GM19043 (cell line): ENCODE measurements around the gene LSMEM2.

Experiments
- ATAC-seq: cut with Tn5 transposase; IDR thresholded peaks from one replicate; pipeline ENCODE4 v1.9.1; 2021; ENCODE audit warnings: low read depth; ENCODE audit not compliant: unreplicated experiment

The LSMEM2 gene

DNA sequence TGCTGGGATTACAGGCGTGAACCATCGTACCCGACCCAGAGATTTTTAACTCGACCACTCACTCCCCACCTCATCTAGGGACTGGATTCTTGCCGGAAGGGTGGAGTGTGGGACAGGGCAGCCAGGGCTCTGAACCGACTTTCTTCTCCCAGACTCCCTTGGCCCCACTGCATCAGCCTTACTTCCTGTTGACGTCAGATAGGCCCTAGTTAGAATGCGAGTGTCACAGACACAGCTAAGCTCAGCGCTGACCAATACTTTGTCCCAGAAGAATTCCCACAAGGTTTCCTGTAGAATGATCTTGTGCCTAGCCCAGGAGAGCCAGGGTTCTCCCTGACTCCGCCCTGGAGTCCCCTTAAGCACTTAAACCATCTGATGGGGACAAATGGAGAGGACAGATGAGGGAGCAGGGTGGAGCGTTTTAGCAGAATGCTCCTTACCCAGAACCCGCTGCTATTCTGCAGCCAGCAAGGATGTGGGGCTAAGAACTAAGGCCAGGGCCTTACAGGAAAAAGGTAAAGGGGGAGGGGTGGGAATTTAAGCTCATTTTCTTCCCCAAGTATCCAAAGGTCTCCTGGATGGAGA lies 54.9 kb downstream of the LSMEM2 start:
- no peak for ATAC-seq

DNA sequence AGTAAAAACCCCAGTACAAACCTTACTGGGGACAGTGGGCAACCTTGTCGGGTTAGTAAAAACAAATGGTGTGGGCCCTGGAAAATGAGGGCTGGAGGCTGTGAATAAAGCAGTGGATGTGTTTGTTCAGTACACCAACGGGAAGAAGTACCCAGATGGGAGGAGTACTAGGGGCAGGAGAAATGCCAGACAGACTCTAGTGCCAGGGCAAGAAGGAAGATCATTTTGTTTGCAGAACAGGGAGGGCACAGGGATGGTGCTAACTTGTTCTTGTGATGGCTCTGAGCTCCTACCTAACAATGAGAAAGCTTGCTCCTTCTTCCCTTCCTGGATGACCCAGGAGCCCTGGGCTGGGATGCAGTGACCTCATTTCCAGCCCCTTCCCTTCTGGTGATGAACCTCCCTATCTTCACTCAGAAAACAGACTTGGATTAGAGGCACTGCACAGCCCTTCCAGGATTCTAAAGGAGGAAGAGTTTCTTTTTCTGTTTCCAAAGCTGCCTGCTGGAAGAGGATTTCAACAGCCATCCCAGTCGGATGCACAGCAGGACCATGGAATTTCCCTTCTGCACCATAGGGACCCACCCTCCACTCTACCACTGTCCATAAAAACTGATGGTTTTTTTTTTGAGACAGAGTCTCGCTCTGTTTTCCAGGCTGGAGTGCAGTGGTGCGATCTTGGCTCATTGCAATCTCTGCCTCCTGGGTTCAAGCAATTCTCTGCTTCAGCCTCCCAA lies 55.6 kb downstream of the LSMEM2 start:
- ATAC-seq, result no peak

DNA sequence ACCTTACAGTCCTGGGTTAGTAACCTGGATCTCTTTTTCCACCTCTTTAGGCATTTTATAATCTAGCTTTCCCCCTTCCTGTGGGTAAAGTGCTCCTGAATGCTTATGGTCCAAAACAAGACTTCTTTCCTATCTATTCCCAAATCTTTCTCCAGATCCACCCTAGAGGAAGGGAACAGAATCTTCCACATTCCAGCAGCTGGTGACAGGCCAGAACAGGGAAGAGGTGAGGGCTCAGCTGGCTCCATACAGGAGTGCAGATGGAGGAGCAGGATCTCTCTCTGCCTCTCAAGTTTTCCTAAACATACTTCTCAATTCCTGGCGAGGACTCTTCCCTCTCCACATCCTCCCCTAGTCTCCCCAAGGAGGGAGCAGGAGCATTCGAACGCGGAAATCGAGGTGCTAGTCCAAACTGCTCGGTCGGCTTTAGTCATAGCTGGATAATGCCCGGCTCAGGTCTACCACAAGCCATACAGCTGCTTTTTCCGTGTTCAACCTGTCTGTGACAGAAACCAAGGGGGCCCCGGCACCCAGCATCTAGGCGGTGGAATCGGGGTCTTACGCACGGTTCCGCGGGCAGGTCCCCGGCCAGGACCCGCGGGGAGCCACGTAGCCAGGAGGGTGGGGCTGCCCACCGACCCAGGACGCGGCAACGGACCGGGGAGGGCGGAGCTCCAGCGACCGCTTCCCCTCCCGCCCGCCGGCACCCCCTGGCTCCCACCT lies 57.7 kb downstream of the LSMEM2 start:
- peak; percentile 22 for ATAC-seq

DNA sequence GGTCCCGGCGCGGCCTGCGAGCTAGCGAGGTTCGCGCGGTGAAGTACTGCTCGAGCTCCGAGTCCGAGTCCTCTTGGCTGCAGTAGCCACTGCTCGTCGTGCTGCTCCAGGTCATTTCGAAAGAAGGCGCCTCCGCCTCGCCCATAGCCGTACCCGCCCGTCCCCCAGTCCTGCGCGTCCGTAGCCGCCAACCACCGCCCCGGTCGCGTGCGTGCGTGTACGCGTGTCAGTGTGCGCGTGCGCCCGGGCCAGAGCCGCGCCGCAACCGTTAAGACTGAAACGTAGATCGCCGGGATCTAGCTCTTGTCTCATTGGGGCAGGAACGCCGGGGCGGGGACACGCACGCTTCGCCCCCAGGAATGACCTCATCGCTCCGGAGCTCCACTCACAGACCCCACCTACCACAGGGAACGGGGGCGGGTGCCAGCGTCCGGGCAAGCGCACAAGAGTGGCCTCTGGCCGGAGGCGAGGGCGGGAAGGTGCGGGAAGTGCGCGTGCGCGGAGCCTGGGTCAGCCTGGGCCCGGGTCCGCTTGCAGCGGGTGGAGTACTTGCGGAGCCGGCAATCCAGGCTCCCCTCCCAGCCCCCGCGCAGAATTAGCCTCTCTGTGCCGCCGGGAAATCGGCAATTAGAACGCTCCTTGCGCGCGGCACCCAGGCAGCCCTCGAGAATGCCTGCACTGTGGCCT lies 58.4 kb downstream of the LSMEM2 start:
- peak; percentile 60 for ATAC-seq
